SK-N-MC (cell line): Measurements from ENCODE around the gene ZNF593.

Source experiments
- DNase-seq: peaks from one replicate; pipeline ENCODE4 v3.0.0-alpha.2; 2011; ENCODE audit warnings: low read depth, low spot score
- H3K27ac ChIP-seq: fragments of 200-600 bp; sonication (generic); 2 replicates; pipeline ENCODE4 v1.5.1; 2016; ENCODE audit warnings: mixed run types
- H3K36me3 ChIP-seq: fragments of 200-600 bp; sonication (generic); 2 replicates; pipeline ENCODE4 v1.6.1; 2017; ENCODE audit warnings: antibody characterized with exemption, low read length, mixed read lengths; ENCODE audit not compliant: insufficient read depth
- H3K4me3 ChIP-seq: fragments of 200-600 bp; sonication (generic); 2 replicates; pipeline ENCODE4 v1.5.1; 2016
- H3K9ac ChIP-seq: fragments of 200-600 bp; sonication (generic); 2 replicates; pipeline ENCODE4 v1.8.0; 2017; ENCODE audit warnings: mixed run types, mixed read lengths; ENCODE audit not compliant: insufficient read length
- H3K9me3 ChIP-seq: fragments of 200-600 bp; sonication (generic); 2 replicates; pipeline ENCODE4 v1.6.1; 2017; ENCODE audit warnings: low read depth, mild to moderate bottlenecking, antibody characterized with exemption, low read length, moderate library complexity, mixed read lengths
- EZH2 ChIP-seq: fragments of 200-600 bp; sonication (generic); IDR thresholded peaks from one replicate; pipeline ENCODE4 v1.6.1; 2017; ENCODE audit warnings: antibody characterized with exemption
- FOXP2 ChIP-seq: optimal IDR thresholded peaks from 2 replicates; pipeline ENCODE3; 2011; ENCODE audit warnings: mild to moderate bottlenecking, moderate library complexity; ENCODE audit not compliant: insufficient read depth; ENCODE audit errors: extremely low read length, control extremely low read depth
- POLR2AphosphoS5 ChIP-seq: IDR thresholded peaks from 2 replicates; pipeline ENCODE4 v1.6.1; 2012; ENCODE audit warnings: mild to moderate bottlenecking, low read depth, low read length, borderline replicate concordance

Gene ZNF593

DNA sequence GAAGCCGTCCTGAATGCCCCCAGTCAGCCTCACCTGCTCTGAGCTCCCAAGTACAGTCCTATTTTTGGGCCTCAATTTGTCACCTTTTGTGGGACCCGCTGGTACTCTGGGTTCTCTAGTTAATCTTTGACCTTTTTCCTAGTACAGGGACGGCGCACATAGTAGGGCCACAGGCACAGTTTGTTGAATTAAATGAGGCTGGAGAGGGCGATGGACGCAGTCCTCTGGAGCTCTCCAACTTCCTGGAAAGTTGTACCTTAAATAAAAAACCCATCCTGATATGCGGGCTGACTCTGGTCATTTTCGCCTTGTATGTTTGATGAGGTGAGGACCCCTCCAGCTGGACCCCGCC is 6.0 kb upstream of the ZNF593 start:
- Histone ChIP-seq H3K4me3 (peak overlapping the region; percentile 75), H3K36me3 (no peaks in the 10 kb centered on the region), H3K9me3 (no peaks in the 10 kb centered on the region), H3K9ac (no peak overlapping the region), H3K27ac (no peak overlapping the region)
- no peak for TF ChIP-seq FOXP2
- no peak for TF ChIP-seq EZH2
- no peak for TF ChIP-seq POLR2AphosphoS5
- DNase-seq = no peak

DNA sequence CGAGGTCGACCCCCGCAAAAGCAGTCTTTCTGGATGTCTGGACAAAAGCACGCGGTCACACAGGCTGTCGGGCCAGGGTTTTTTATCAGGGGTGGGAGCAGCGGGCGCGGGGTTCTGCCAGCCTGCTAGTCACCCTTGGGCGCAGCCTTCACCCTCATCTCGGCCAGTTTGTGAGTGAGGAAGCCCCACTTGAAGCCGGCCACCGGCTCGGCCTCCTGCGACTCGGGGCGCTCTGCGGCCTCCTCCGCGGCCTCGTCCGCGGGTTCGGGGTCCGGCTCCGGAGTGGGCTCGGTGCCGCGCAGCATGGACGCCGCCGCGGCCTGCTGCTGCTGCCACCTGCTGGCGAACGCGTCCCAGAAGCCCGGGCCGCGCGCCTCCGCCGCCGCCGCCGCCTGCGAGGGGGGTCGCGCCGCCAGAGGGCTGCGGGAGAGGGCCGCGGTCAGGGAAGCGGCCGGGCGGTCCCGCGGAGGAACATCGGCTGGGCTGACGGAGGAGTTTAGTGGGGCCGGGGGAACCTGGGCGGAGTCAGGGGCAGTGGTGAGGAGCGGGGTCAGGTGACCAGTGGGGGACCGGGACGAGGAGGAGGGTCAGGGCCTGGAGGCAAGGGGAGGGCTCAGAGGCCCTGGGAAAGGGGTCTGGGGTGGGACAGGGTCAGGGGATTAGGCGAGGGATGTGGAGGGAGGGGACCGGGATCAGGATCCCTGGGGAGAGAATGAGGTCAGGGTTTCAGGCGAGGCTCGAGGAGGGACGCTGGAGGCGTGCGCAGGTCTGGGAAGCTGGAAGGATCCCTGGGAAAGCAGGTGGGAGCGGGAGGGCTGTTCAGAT is 5.5 kb upstream of the ZNF593 start:
- Histone ChIP-seq H3K9ac (peak overlapping the region; percentile 53), H3K36me3 (no peaks in the 10 kb centered on the region), H3K9me3 (no peaks in the 10 kb centered on the region), H3K4me3 (peak overlapping the region; percentile 75), H3K27ac (no peak overlapping the region)
- no peak for DNase-seq
- TF ChIP-seq FOXP2 (no peak), EZH2 (no peak), POLR2AphosphoS5 (no peak)

DNA sequence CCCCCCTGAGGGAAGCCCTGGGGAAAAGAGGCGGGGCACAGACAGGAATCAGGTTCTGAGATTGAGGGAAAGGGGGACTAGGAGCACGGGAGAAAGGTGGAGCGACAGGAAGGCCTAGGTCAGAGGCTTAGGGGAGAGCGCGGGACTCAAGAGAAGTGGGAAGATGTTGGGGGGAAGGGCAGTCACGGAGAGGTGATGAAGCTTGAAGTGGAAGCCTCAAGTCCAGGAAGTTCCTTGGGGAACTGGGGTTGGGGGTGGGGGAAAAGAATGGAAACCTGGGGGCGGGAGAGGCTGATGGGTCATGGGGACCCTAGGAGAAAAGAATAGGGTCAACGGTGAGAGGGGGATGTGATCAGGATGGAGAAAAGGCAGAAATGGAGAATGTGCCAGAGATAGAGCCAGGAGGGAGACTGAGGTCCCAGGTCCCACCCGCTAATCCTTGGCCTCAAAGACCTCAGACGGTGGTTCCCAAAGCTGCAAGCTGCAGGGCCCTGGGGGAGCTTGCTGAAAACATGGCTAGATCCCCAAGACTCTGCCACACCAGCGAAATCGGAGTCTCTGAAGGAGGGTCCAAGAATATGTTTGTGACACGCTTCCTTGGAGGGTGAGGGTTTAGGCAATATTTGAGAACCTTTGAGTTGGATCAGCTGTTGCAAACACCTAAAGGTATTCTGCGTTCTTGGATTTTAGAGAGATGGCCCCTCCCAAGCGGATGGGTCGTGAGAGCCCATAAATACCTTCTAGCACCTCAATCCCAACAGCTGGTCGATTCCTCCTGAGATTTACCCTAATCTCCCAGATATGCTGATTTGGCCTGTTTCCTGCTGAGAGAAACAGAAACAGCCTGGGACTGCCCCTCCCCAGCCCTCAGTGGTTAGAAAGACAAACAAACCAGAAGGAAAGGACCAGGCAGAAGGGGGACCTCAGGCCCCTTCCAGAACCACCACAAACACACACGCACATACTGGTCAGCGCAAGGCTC is 4.6 kb upstream of the ZNF593 start:
- no peak for DNase-seq
- no peak overlapping the region for H3K9ac ChIP-seq
- H3K27ac ChIP-seq = no peak overlapping the region
- H3K9me3 ChIP-seq = no peaks in the 10 kb centered on the region
- no peaks in the 10 kb centered on the region for H3K36me3 ChIP-seq
- TF ChIP-seq EZH2 (no peak), FOXP2 (no peak), POLR2AphosphoS5 (no peak)
- peak overlapping the region; percentile 75 for H3K4me3 ChIP-seq

DNA sequence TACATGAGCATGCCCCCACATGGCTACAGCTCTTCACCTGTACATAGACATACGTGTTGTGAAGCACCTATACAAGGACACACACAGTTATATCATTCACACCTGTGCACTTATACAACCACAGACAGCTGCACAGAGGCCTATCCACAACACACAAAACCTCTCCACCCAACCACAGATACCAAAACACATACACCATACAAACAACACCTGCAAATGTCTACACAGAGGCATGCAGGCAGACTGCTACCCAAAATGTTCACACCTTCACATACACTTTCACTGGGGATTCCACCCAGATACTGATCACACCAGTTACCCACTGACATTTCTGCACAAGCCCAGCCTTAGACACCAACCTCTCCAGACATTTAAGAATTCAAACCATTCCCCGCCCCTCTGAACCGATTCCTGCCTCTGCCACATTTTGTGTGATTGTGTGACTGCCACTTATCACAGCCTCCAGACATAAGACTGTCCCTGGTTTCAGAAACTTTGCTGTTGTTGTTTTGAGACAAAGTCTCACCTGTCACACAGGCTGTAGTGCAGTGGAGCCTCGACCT is 2.9 kb upstream of the ZNF593 start:
- Histone ChIP-seq H3K27ac (no peak overlapping the region), H3K9ac (no peak overlapping the region), H3K9me3 (no peaks in the 10 kb centered on the region), H3K4me3 (no peak overlapping the region), H3K36me3 (no peaks in the 10 kb centered on the region; the same call in 1 of the 2 replicates)
- no peak for TF ChIP-seq POLR2AphosphoS5
- no peak for TF ChIP-seq EZH2
- TF ChIP-seq FOXP2 = no peak
- DNase-seq = no peak

DNA sequence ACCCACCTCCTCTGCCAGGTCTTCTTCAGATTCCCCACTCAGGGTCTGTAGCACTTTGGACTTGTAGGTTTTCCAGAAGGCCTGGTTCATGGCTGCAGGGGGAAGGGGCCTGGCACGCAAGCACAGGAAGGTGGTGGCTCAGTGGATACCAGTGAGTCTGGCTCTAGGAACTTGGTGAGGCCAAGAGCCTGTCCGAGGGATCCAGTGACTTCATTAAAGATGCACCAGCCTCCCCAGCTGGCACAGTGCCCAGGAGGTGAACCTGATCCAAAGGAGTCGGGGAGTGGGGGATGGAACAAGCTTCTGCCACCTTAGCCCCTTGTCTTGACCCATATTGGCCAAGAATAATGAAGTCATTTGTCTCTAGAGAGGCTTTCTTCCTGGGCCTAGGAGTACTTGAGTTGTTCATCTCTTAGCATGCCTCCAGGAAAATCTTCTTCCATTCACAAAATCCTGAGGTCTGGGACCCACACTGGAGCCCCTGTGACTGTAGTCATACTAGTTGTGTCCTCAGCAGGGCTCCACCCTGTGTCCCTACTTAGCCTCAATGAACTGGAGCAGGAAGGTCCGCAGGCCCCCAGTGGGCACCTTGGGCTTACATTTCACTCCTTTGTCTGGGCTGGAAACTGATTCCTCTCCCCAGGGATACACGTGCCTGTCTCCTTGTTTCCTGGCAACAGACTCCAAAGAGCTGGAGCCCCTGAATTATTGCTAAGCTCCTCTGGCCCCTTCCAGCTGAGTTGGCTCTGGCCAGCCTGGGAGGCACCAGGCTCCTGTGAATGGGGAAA is 1.1 kb upstream of the ZNF593 start, which contains the start of gene C1orf232:
C1orf232 (minus strand) TSS at position 554 of the 788 bp plus-strand sequence; CDS start at position 90, 464 bp downstream.
- DNase-seq = no peak
- peak within 1 kb of the TSS; percentile 92 for H3K9ac ChIP-seq
- H3K4me3 ChIP-seq = peak within 1 kb of the TSS; percentile 91
- TF ChIP-seq EZH2 = no peak
- TF ChIP-seq POLR2AphosphoS5 = no peak
- TF ChIP-seq FOXP2 = no peak
- H3K9me3 ChIP-seq = no peaks in the 10 kb centered on the region
- no peaks in the 10 kb centered on the region; the same call in 1 of the 2 replicates for H3K36me3 ChIP-seq
- H3K27ac ChIP-seq = no peak within 1 kb of the TSS; the same call in 1 of the 2 replicates

DNA sequence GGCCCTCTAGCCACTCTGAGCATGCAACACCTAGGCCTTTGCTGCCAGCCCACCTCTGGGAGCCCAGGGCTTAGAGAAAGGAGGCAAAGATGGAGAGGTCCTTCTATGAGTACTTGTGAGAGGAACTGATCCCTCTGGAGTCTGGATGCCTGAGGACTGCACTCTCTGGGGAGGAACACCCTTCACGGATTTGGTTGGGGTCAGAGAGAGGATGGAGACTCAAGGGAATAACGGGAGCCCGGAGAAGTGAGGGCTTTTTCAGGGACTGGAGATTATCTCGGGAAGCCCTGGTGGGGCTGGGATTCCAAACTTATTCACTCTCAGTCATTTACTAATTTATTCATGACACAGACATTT is 532 bp upstream of the ZNF593 start:
- DNase-seq = no peak
- Histone ChIP-seq H3K36me3 (no peaks in the 10 kb centered on the region; the same call in 1 of the 2 replicates), H3K9me3 (no peaks in the 10 kb centered on the region), H3K4me3 (peak overlapping the region; percentile 91), H3K9ac (no peak overlapping the region), H3K27ac (no peak overlapping the region)
- TF ChIP-seq EZH2 (no peak), FOXP2 (no peak), POLR2AphosphoS5 (no peak)

DNA sequence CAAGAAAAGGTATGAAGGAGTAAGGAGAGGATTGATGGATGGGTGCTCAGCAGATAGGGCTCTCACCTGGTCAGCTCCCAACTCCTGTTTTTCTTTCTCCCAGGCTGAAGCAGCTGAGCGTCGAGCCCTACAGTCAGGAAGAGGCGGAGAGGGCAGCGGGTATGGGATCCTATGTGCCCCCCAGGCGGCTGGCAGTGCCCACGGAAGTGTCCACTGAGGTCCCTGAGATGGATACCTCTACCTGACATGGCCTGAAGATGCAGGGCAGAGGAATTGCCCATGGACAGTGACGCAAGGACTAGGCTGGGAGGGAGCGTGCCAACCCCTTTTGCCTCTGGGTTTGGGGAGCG is 739 bp downstream of the ZNF593 start:
- peak overlapping the region; percentile 91 for H3K4me3 ChIP-seq
- no peaks in the 10 kb centered on the region for H3K9me3 ChIP-seq
- peak overlapping the region; percentile 92 for H3K9ac ChIP-seq
- no peak overlapping the region for H3K27ac ChIP-seq
- H3K36me3 ChIP-seq = no peaks in the 10 kb centered on the region; the same call in 1 of the 2 replicates
- no peak for DNase-seq
- TF ChIP-seq FOXP2 = no peak
- no peak for TF ChIP-seq EZH2
- no peak for TF ChIP-seq POLR2AphosphoS5
